Liver (tissue), 9 donors: ENCODE results near the gene GNPDA2. TPM values are rescaled to one million over a fixed set of nuclear protein-coding genes. Genes with fewer than 3 reads are reported as not detected.

Experiments
- DNase-seq: peaks from one replicate; pipeline ENCODE4 v3.0.0-alpha.2; 2017; ENCODE audit warnings: low spot score
- H3K27ac ChIP-seq, 2 donors: one replicate each; pipeline ENCODE4 v1.7.0; 2013; ENCODE audit warnings: inconsistent platforms in 2 of 2, low read length in 2 of 2, control low read depth in 1 of 2, low read depth in 1 of 2, mild to moderate bottlenecking in 1 of 2
- H3K27me3 ChIP-seq, 4 donors: one replicate each; pipeline versions ENCODE4 v1.6.1 to v1.7.0; 2013; ENCODE audit warnings: low read length in 3 of 4, inconsistent platforms in 1 of 4, mild to moderate bottlenecking in 1 of 4, moderate library complexity in 1 of 4; ENCODE audit not compliant: control insufficient read depth in 4 of 4, insufficient read depth in 4 of 4
- H3K36me3 ChIP-seq, 4 donors: one replicate each; pipeline versions ENCODE4 v1.6.1 to v1.7.0; 2013; ENCODE audit warnings: low read length in 3 of 4, mild to moderate bottlenecking in 3 of 4, low read depth in 1 of 4, moderate library complexity in 1 of 4; ENCODE audit not compliant: control insufficient read depth in 4 of 4, insufficient read depth in 3 of 4
- H3K4me1 ChIP-seq, 4 donors: one replicate each; pipeline versions ENCODE4 v1.6.1 to v1.7.0; 2013; ENCODE audit warnings: low read length in 3 of 4, mild to moderate bottlenecking in 3 of 4, moderate library complexity in 1 of 4; ENCODE audit not compliant: control insufficient read depth in 4 of 4, insufficient read depth in 4 of 4
- H3K4me3 ChIP-seq, 3 donors: one replicate each; pipeline versions ENCODE4 v1.6.1 to v1.7.0; 2013; ENCODE audit warnings: low read length in 3 of 3, control low read depth in 1 of 3, low read depth in 1 of 3, mild to moderate bottlenecking in 1 of 3
- H3K9ac ChIP-seq, 2 donors: one replicate each; pipeline ENCODE4 v1.7.0; 2013; ENCODE audit warnings: low read length in 2 of 2, mild to moderate bottlenecking in 2 of 2, moderate library complexity in 2 of 2, control low read depth in 1 of 2, low read depth in 1 of 2
- H3K9me3 ChIP-seq, 4 donors: one replicate each; pipeline versions ENCODE4 v1.6.1 to v1.7.0; 2013; ENCODE audit warnings: low read length in 3 of 4; ENCODE audit not compliant: control insufficient read depth in 4 of 4
- ATF3 ChIP-seq: IDR thresholded peaks from 2 replicates; pipeline ENCODE4 v1.6.1; 2016; ENCODE audit warnings: antibody characterized with exemption
- CTCF ChIP-seq: fragments of 150-350 bp; IDR thresholded peaks from 2 replicates; pipeline ENCODE4 v1.5.1; 2017; ENCODE audit warnings: improper control_type of control experiment, low read depth, low read length; ENCODE audit not compliant: missing input control
- EGR1 ChIP-seq, 2 donors: IDR thresholded peaks; 2 replicates each; pipeline ENCODE4 v1.6.1; 2016 to 2018; ENCODE audit warnings: antibody characterized with exemption in 2 of 2, low read depth in 2 of 2
- FOXA1 ChIP-seq: IDR thresholded peaks from 2 replicates; pipeline ENCODE4 v1.6.1; 2016; ENCODE audit warnings: antibody characterized with exemption
- GABPA ChIP-seq, 2 donors: IDR thresholded peaks in 1 of 2; conservative IDR thresholded peaks in 1 of 2; 2 replicates each; pipeline ENCODE4 v1.6.1; 2016; ENCODE audit warnings: antibody characterized with exemption in 2 of 2, mild to moderate bottlenecking in 1 of 2, moderate library complexity in 1 of 2
- HNF4G ChIP-seq: IDR thresholded peaks from 2 replicates; pipeline ENCODE4 v1.6.1; 2016; ENCODE audit warnings: antibody characterized with exemption
- JUND ChIP-seq, 2 donors: IDR thresholded peaks; 2 replicates each; pipeline ENCODE4 v1.6.1; 2016; ENCODE audit warnings: antibody characterized with exemption in 2 of 2
- NR2F2 ChIP-seq: IDR thresholded peaks from 2 replicates; pipeline ENCODE4 v1.6.1; 2016; ENCODE audit warnings: antibody characterized with exemption
- RAD21 ChIP-seq, 2 donors: IDR thresholded peaks; 2 replicates each; pipeline ENCODE4 v1.6.1; 2016; ENCODE audit warnings: antibody characterized with exemption in 2 of 2, mild to moderate bottlenecking in 2 of 2
- REST ChIP-seq: IDR thresholded peaks from 2 replicates; pipeline ENCODE4 v1.6.1; 2016; ENCODE audit warnings: antibody characterized with exemption, mild to moderate bottlenecking
- TAF1 ChIP-seq: conservative IDR thresholded peaks from 2 replicates; pipeline ENCODE4 v1.6.1; 2016; ENCODE audit warnings: antibody characterized with exemption, mild to moderate bottlenecking
- YY1 ChIP-seq: IDR thresholded peaks from 2 replicates; pipeline ENCODE4 v1.6.1; 2016; ENCODE audit warnings: antibody characterized with exemption, mild to moderate bottlenecking
- WGBS: extraction: QIAGEN DNeasy Blood & Tissue Kit; methylation state at CpG from one replicate; pipeline ENCODE4 v1.1.7; 2013; 5-methylcytosine and 5-hydroxymethylcytosine counted together
- polyA plus RNA-seq, 2 donors: library from polyadenylated mRNA; stranded (reverse) in 1 of 2; unstranded in 1 of 2; fragments of 200-250 nt in 1 of 2; fragments of >200 nt in 1 of 2; fragmentation: Nextera tagmentation in 1 of 2; extraction: Ambion mirVana in 1 of 2; gene quantifications; one replicate each; pipeline versions ENCODE4 v1.2.1 to v1.2.3, GENCODE V29; 2013 to 2015
- total RNA-seq, 2 donors: library from RNA; depleted of rRNA; stranded (reverse); fragments of >200 nt; gene quantifications; one replicate each; pipeline ENCODE4 v1.2.3, GENCODE V29; 2014
- TF ChIP-seq, protein P1 (sequence below): IDR thresholded peaks from 2 replicates; pipeline ENCODE4 v1.6.1; 2016; ENCODE audit warnings: antibody characterized with exemption
- donor health status: healthy.
- donor health status: healthy.
- donor health status: healthy.
- donor health status: healthy.
- donor health status: healthy.

The GNPDA2 gene
- total and polyA plus RNA-seq, 4 donors: 1.5 to 5.3 (median 3.6) TPM

DNA sequence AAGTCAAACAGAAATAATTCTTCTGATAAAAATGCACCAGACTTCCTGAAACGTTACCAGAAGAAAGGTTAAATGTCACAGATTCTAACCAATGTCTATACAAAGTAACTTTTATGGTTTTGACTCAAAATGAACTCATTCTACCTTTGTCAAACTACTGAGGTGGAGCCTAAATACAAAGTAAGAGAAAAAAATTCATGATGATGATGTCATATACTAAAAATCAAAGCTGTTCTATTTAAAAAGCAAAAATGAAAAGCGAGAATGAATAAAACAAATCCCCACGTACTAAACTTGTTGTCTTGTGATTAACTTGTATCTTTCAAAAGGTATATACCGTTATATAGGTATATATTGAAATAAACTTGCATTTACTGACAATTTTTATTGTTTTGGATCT is 21.7 kb downstream of the GNPDA2 start:
- H3K9ac ChIP-seq: no peak overlapping the region
- no peaks in the 10 kb centered on the region for H3K27me3 ChIP-seq
- H3K36me3 ChIP-seq: peaks cover 2 to 19% (median 7%) of the 10 kb centered on the region in 4 donors
- no peaks in the 10 kb centered on the region for H3K4me1 ChIP-seq
- no peak overlapping the region for H3K27ac ChIP-seq
- no peak overlapping the region for H3K4me3 ChIP-seq
- 92% methylated on average over 4 of the region's 4 CpGs for WGBS
- no peak for DNase-seq
- H3K9me3 ChIP-seq: no peaks in the 10 kb centered on the region
- no peak for TF ChIP-seq EGR1 (IDR thresholded peaks at IDR 0.05; ENCODE audit: low read depth in 2 of 2)
- TF ChIP-seq RAD21 (IDR thresholded peaks at IDR 0.05): no peak
- TF ChIP-seq REST: no peak
- TF ChIP-seq ATF3: no peak
- no peak for TF ChIP-seq FOXA1
- no peak for TF ChIP-seq NR2F2
- TF ChIP-seq TAF1: no peak
- no peak for TF ChIP-seq YY1
- TF ChIP-seq JUND (IDR thresholded peaks at IDR 0.05): no peak
- no peak for TF ChIP-seq CTCF
- no peak for TF ChIP-seq HNF4G

- no peaks in the 10 kb centered on the region for H3K9me3 ChIP-seq
- H3K4me1 ChIP-seq: no peaks in the 10 kb centered on the region
- WGBS: 84% methylated on average over 2 of the region's 2 CpGs
- no peak for DNase-seq
- H3K27ac ChIP-seq: no peak overlapping the region
- H3K4me3 ChIP-seq: no peak overlapping the region
- peaks cover 2 to 31% (median 23%) of the 10 kb centered on the region in 4 donors for H3K36me3 ChIP-seq
- TF ChIP-seq GABPA (IDR thresholded peaks at IDR 0.05 in 1 of 2, conservative IDR thresholded peaks at IDR 0.05 in 1 of 2) (no peak), EGR1 (IDR thresholded peaks at IDR 0.05; ENCODE audit: low read depth in 2 of 2) (no peak), NR2F2 (no peak), YY1 (no peak), CTCF (no peak)
- TF ChIP-seq, protein P1, sequence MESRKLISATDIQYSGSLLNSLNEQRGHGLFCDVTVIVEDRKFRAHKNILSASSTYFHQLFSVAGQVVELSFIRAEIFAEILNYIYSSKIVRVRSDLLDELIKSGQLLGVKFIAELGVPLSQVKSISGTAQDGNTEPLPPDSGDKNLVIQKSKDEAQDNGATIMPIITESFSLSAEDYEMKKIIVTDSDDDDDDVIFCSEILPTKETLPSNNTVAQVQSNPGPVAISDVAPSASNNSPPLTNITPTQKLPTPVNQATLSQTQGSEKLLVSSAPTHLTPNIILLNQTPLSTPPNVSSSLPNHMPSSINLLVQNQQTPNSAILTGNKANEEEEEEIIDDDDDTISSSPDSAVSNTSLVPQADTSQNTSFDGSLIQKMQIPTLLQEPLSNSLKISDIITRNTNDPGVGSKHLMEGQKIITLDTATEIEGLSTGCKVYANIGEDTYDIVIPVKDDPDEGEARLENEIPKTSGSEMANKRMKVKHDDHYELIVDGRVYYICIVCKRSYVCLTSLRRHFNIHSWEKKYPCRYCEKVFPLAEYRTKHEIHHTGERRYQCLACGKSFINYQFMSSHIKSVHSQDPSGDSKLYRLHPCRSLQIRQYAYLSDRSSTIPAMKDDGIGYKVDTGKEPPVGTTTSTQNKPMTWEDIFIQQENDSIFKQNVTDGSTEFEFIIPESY: no peak
- H3K9ac ChIP-seq: no peak overlapping the region
- H3K27me3 ChIP-seq: no peaks in the 10 kb centered on the region
These were observed 25.3 kb downstream of the GNPDA2 start for GRCh38 chr4:44701037-44701436.
